CD4-positive, alpha-beta T cell treated with Interleukin-4 for 4 hours (primary cell): ENCODE results near the gene TAF6.
"Not testable (repeated sequence)": the region's sequence is repeated elsewhere in the genome, so short reads cannot be mapped to it uniquely, and the experiment has no call there.

ENCODE experiments used
- DNase-seq: peaks from one replicate; pipeline ENCODE4 v3.0.0-alpha.2; 2020

Gene TAF6

DNA sequence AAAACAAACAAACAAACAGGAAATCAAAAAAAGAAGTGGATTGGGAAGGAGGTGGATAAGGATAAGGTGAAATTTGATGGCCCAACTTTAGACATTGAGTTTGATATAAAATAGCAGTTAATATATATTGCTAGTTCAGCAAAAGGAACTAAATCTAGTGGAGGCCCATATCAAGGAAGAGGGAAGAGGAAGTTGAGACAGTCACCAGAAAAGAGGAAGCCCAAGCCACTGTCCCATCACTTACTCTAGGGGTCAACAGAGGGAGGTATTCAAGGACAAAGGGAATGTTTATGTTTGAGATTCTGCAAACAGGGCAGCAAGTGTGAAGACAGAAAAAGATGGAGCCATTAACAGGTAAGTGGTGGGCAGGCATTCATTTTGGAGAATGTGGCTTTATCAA lies 33.2 kb upstream of the TAF6 start:
- DNase-seq: no peak

- DNase-seq: peak; percentile 99
Measured at GRCh38 chr7:100148559-100149328, 29.6 kb upstream of the TAF6 start, which contains the start of gene LAMTOR4. Gene LAMTOR4, plus strand, starts transcription at chr7:100148918. Its CDS starts 55 bp downstream, at chr7:100148973.

- no peak for DNase-seq
Measured at GRCh38 chr7:100148225-100148558, 29.0 kb upstream of the TAF6 start.

- DNase-seq: no peak
Measured at GRCh38 chr7:100147278-100147677, 28.1 kb upstream of the TAF6 start.

DNA sequence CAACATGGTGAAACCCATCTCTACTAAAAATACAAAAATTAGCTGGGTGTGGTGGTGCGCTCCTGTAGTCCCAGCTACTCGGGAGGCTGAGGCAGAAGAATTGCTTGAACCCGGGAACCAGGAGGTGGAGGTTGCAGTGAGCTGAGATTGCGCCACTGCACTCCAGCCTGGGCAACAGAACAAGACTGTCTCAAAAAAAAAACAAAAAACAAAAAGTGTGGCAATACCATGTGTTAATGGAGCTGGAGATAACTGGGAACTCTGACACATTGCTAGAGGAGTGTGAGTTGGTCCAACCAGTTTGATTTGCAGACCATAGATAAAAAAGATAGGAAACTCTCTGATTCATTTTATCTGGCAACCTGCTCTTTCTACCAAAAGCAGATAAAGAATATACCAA lies 27.2 kb upstream of the TAF6 start:
- not testable (repeated sequence) for DNase-seq

DNA sequence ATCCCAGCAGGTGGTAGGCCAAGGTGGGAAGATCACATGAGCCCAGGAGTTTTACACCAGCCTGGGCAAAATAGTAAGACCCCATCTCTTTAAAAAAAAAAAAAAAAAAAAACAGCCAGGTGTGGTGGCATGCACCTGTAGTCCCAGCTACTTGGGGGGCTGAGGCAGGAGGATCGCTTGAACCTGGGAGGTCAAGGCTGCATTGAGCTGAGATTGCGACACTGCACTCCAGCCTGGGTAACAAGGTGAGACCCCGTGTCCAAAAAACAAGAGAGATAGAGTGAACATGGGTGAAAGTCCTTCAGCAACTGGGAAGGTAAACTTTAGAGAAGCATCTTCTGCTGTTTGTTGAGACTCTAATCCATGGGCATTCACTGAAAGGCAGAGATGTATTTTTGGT lies 23.3 kb upstream of the TAF6 start:
- DNase-seq: no peak

DNA sequence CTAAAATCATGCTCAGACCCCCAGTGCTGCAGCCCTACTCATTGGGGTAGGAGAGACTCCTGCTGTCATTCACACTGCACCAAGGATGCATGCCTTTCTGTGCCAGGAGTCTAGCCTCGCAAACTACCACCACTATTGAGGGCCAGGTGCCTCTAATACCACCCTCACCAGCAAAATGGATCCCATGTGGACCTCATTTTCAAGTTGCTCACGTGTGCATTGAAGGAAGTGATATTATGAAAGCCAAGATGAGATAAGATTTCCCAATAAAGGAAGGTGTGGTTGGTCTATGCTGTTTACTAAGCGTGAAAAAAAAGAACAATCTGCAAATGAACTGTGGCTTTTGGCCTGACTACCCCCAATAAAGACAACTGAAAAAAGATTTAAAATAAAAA lies 22.4 kb upstream of the TAF6 start:
- no peak for DNase-seq

DNA sequence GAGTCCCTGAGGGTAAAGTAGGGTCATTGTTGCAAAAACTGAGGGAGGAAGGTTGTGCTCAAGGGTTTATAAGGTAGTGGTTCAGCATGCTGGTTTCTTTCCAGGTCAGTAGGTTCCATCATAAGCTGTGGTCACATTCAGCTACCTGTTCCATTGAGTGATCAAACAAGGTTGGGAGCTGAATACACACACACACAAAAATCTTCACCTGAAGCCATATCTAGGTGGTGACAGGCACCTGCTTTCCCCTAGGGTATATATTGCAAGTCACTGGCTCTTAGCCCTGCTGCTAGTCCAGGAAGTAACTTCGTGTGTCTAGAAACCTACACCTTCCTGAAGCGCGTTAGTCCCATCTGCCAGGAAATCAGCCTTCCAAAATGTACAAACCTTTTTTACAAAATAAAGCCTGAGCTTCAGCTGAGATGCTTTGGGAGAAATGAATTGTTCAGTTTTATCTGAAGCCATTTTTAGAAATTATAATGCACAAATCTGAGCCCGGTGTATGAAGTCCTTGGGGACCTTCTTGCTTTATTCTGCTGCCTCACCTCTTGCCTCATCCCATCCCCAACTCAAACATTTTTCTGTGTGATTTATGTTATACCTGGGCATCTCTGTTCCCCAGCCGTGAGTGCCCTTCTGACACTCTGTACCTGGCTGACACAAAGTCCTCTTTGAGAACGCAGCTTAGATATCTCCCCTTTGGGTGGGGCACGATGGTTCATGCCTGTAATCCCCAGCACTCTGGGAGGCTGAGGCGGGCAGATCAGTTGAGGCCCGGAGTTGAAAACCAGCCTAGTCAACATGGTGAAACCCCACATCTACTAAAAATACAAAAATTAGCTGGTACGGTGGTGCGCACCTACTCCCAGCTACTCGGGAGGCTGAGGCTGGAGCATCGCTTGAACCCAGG lies 18.9 kb upstream of the TAF6 start:
- no peak for DNase-seq

DNA sequence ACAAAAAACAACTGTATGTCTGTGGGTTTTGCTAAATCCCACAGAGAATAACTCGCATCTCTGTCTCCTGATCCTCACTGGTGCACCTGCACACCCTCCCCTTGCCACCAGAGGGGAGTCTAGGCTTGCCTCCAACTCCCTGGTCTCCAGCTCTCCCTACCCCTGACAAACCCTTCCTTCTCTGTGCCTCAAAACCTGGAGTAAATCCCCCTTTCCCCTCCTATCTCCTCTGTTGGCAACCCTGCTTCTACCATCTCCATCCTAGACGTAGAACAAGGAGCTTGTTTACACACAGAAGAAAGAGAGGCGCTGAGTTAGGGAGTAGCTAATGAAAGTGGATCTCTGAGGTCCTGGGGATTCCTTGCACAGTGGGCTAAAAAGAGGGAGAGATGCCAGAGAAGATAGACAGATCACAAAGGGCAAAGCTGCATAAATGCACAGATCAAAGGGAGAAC lies 13.6 kb upstream of the TAF6 start:
- peak; percentile 67 for DNase-seq

DNA sequence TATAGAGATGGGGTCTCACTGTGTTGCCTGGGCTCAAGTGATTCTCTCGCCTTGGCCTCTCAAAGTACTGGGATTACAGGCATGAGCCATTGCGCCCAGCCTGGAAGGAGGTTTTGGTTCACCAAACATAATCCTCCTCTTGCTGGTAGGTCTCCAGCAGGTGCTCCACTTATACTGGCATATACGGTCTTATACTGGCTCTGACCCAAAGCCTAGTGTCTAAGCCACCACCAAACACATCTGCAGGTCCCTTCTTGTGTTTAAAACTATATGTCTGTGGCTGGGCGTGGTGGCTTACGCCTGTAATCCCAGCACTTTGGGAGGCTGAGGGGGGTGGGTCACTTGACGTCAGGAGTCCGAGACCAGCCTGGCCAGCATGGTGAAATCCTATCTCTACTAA lies 13.0 kb upstream of the TAF6 start:
- no peak for DNase-seq

GRCh38 chr7:100130608-100131453 lies 11.7 kb upstream of the TAF6 start:
- DNase-seq: peak; percentile 75

GRCh38 chr7:100130220-100130607 lies 11.1 kb upstream of the TAF6 start:
- DNase-seq: not testable (repeated sequence)

DNA sequence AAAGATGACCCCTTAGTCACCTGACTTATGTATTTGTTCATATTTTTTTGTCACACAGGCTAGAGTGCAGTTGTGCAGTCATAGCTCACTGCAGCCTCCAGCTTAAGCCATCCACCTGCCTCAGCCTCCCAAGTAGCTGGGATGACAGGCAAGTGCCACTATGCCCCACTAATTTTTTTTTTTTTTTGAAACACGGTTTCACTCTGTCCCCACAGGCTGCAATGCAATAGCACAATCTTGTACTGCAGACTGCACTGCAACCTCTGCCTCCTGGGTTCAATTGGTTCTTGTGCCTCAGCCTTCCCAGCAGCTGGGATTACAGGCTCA lies 9.4 kb upstream of the TAF6 start:
- DNase-seq: no peak

GRCh38 chr7:100127866-100128636 lies 8.9 kb upstream of the TAF6 start:
- DNase-seq: no peak

DNA sequence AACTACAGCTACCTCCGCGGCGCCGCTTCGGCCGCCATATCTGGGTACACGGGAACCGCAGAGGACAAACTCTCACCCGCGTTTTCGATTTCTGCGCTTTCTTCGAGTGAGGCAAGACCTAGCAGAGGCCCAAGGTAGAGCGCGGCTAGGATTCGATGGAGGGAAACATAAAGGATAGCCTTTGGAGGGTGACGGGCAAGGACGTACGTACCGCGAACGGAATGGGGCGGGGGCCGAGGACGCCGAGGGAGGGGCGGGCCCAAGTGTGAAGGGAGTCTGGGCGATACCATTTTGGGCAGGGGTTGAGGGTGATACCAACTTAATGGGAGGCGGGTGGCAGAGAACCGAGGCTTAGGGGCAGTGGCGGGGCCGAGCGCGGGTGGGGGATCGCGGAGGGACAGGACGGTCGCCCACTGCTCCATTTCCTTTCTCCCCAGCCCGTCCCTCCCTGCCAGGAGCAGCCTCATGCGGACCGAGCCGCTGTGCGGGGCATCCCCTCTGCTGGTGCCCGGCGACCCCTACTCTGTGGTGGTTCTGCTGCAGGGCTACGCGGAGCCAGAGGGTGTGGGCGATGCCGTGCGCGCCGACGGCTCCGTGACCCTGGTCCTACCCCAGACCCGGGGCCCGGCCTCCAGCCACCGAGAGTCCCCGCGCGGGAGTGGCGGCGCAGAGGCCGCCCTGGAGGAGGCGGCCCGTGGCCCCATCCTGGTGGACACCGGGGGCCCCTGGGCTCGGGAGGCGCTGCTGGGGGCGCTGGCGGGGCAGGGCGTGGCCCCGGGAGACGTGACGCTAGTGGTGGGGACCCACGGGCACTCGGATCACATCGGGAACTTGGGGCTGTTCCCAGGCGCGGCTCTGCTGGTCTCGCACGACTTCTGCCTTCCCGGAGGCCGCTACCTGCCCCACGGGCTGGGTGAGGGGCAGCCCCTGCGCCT lies 8.0 kb upstream of the TAF6 start, which contains the start of gene MBLAC1:
MBLAC1 (plus strand) TSS at position 37 of the 935 bp plus-strand sequence; CDS start at position 466, 429 bp downstream.
- DNase-seq: peak; percentile 94

GRCh38 chr7:100126239-100126930 lies 7.2 kb upstream of the TAF6 start:
- no peak for DNase-seq

DNA sequence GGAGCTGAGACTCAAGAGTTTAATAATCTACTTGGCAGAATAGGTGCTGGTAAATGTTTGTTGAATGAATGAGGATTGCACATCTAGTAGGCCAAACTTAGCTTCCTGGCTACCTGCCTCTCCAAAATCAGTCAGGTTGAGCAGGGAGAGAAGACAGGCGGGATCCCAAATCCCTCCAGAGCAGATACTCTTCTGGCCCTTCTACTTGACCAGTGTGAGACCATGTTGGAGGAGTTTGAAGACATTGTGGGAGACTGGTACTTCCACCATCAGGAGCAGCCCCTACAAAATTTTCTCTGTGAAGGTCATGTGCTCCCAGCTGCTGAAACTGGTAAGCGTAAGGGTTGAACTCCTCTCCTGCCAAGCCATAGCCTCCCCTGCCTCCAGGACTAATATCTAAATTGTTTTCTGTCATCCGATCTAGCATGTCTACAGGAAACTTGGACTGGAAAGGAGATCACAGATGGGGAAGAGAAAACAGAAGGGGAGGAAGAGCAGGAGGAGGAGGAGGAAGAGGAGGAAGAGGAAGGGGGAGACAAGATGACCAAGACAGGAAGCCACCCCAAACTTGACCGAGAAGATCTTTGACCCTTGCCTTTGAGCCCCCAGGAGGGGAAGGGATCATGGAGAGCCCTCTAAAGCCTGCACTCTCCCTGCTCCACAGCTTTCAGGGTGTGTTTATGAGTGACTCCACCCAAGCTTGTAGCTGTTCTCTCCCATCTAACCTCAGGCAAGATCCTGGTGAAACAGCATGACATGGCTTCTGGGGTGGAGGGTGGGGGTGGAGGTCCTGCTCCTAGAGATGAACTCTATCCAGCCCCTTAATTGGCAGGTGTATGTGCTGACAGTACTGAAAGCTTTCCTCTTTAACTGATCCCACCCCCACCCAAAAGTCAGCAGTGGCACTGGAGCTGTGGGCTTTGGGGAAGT lies 5.4 kb upstream of the TAF6 start:
- no peak for DNase-seq

DNA sequence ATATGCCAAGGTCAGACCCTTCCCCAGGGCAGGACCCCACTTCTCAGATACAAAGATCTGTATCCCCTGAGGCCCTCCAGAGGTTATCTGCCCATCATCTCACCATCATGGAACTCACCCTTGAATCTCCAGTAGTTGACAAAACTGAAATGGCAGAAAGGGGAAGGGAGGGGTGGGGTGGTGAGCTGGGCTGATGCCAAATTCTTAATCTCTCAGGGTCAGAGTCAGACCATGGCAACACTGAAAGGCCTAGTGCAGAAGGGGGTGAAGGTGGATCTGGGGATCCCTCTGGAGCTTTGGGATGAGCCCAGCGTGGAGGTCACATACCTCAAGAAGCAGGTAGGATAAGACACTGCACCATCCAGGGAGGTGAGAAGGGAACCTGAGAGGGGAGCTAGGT lies 3.4 kb upstream of the TAF6 start:
- DNase-seq: no peak

GRCh38 chr7:100122067-100122466 lies 2.9 kb upstream of the TAF6 start:
- no peak for DNase-seq

GRCh38 chr7:100120733-100121036 lies 1.5 kb upstream of the TAF6 start:
- DNase-seq: no peak
